NCI-H2196 (cell line): ENCODE data around the gene SLC30A3.
A peak's percentile ranks its signal among the peaks of the same experiment; 100 is the strongest.

Source experiments
- DNase-seq: peaks from one replicate; lab custom pipeline; 2025; ENCODE audit not compliant: unreplicated experiment; lab: John Stamatoyannopoulos, UW

Gene SLC30A3

DNA sequence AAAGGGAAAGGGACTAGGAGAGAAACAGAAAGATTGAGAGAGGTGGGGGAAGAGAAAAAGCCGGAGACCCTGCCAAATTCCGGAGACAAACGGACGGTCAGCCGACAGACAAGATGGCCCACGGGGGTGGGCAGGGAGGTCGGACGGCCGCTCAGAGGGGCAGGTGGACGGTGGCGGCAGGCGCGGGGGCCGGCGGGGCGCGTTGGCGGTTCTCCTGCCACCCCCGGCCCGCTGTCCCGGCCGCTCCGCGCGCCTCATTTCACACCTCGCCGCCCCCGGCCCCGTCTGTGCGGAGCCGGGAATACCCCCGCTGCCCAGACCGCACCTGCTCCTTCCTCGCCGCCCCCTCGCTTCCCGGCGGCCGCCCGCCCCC is 935 bp downstream of the SLC30A3 start:
- DNase-seq = no peak

DNA sequence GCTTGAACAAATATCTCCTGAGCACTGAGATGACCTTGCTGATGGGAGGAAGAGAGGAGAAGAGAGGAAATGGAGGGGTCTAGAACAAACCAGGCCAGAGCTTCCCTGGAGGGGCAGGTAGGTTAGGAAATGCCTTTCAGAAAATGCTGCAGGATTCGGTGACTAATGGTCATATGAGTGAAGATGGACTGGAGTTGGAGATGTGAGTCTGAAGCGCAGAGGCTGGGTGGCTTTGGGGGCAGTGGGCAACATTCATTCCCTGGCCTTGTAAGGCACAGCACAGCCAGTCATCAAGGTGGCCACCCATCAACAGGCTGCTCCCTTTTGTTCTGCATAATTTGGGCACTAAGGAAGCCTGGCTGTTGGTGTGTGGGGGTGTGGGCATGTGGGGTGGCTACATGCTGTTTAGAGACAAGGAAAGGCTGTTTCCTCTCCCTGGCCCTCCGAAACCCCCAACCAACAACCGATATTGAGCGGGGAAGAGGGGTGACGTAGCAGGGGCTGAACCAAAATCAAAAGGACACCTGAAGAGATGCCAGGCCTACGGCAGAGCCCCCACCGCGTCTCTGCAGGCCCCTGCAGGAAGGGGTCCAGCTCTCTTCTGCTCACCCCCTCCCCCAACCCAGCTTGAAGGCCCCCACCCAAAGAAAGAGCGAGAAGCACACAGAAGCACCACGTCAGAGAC is 1.5 kb downstream of the SLC30A3 start:
- DNase-seq = no peak

GRCh38 chr2:27258051-27258450 is 4.8 kb downstream of the SLC30A3 start:
- DNase-seq = no peak

DNA sequence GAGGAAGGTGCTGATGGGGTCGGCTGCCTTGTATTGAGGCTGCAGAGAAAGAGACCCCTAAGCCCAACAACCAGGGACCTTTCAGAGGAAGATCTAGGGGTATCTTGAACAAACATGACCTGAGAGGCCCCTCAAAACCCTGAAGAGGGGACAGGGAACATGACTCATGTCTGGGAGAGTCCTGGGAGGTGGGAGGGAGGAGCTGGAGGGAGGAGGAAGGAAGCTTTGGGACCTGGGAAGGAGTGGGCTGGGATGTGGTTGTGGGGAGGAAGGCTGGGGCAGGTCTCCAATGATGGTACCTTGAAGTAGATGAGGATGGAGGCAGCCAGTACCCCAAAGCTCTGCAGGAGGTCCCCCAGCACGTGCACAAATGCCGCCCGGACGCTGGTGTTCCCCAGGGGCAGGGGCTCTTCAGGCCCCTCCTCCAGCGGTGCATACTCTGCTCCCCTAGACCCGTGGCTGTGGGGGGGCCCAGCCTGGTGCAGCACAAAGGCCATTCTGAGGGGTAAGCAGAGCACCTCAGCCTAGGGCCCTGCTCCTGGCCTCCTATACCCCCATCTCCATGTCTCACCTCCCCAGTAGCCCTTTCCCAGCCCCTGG is 5.9 kb downstream of the SLC30A3 start:
- no peak for DNase-seq

DNA sequence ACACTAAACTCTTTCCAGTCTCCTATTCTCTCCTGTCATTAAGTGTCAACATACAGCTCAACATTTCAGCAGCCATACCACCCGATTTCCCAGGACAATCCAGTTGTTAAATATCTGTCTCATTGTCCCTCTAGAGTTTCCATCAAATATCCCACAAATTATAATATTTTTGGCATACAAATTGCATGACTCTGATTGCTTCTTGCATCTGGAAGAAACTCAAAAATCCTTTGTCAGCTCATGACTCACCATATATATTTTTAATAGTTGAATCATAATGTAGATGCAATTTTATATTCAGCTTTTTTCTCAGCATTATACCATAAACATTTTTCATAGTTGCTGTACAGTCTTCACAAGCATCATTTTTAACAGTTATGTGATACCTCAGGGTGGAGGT is 7.2 kb downstream of the SLC30A3 start:
- DNase-seq = no peak

DNA sequence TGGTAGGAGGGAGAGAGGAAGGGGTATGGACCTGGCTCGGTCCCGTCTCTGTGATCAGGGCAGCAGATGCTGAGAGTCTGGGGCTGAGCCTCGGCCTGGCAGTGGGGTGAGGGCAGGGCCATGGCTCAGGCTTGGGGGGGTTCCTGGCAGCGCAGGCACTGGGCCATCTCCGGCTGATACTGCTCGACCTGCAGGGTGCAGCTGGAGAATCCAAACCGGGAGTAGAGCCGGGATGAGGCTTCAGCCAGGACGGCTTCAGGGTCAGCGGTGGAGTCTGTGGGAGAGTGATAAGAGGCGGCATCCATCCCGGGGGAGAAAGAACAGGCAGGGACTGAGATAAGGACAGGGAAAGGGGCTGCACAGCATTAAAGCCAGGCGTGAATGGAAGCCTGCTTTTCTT is 7.7 kb downstream of the SLC30A3 start:
- no peak for DNase-seq

DNA sequence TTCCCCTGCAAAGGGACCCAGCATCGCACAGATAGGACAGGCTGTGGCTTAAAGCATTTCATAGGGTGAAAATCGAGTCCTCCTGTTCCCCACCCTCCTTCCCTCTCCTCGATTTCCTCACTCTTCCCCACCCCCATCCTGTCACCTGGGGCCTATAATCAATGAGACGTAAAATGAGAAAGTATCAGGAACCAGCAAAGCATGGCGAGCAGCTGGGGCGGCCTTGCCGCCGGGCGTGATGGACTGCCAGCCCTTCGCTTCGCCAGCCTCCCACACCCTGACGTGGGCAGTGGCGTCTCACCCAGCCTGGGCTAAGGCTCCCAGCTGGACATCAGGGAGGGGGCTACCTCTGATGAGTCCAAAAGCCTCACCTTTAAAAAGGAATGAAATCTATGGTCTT is 11.1 kb downstream of the SLC30A3 start:
- no peak for DNase-seq

DNA sequence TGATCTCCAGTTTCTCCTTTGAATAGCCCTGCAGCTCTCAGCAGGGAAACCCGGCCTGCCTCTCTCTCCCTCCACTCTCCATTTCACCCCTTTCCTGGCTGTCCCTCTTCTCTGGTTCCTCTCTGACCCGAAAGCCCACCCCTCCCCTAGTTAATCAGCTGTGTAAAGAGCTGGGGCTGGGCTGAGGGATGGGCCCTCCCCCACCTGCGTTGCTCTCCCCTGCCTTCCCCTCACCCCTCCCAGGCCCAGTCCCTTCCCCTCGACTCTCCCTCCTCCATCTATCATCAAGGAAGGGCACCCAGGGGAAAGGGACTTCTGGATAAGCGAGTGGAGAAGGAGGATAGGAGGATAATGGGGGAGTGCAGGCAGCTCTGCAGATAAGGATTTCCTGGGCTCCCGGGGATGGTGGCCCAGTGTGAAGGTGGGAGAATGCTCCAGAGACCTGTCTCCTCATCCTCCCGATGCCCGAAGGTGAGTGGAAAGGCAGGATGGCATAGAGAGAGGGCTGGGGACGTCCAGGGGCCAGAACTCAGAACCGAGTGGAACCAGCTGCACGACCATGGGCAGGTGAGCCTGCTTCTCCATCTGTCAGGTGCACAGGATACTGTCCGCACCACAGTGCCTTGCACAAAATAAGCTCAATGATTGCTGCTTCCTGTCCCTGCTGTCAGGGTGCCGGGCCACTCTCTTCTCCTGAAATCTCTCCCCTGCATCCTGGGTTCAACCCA is 12.0 kb downstream of the SLC30A3 start:
- no peak for DNase-seq

GRCh38 chr2:27249891-27250651 is 12.8 kb downstream of the SLC30A3 start:
- peak; percentile 23 for DNase-seq

- DNase-seq = no peak
Measured at GRCh38 chr2:27249159-27249890, 13.5 kb downstream of the SLC30A3 start.

- no peak for DNase-seq
Measured at GRCh38 chr2:27247893-27248292, 15.0 kb downstream of the SLC30A3 start.

DNA sequence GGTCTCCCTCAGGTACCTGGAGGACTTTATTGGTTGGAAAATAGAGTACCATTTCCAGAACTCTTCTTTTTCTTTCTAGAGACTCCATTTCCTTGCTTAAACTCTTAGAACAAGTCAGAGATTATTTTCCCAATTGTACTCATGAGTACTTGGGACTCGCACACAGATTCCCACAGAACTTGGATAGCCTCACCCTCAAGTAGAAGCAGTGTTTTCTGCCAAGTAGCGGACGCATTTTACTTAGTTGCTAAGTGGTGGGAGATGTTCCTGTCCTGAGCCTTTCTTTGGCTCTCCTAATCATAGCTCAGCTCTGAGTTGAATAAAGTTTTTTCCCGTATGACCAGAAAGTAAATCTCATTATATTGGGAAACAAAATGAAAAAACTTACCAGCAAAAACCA is 17.2 kb downstream of the SLC30A3 start:
- DNase-seq = no peak

DNA sequence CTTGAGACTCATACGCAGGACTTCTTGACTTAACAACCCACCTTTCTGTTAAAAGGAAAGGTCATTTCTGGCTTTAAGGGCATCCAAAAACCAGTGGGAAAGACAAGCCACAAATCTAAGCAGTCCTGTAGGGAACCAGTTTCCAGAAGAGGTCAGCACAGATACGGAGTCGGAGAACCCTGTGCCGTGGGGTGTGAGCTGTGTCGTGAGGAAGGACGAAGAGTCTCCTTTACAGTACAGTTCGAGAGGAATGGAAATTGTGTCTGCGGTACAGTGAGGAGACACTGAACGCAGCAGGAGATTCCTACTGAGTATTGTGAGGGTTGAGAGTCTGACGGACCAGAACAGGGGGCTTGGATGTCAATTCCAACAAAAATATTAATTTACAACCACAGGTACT is 17.7 kb downstream of the SLC30A3 start:
- no peak for DNase-seq

DNA sequence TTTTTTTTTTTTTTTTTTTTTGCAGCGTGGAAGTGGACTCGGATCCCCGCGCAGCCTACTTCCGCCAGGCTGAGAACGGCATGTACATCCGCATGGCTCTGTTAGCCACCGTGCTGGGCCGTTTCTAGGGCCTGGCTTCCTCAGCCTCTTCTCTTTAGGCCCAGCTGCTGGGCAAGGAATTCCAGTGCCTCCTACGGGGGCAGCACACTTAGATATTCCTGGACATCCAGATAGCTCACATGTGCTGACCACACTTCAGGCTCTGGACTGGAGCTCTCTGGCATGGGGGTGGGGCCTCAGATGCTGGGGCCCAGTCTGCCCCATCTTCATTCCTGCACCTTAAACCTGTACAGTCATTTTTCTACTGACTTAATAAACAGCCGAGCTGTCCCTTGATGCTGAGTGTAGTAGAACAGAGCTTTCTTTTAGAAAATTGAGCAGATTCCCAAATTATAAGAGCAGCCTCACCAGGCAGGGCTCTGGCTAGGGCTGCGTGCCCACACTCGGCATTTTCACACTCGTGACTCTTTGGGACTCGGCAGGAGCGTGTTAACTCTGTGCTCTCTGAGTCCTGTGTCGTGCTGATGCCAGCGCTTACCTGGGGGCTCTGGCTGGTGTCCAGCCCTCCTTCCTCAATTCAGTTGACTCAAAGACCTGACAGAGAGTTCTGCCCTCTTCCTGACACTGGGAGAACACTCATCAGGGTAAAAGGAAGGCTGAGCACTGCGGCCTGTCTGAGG is 19.3 kb downstream of the SLC30A3 start:
- DNase-seq = no peak

DNA sequence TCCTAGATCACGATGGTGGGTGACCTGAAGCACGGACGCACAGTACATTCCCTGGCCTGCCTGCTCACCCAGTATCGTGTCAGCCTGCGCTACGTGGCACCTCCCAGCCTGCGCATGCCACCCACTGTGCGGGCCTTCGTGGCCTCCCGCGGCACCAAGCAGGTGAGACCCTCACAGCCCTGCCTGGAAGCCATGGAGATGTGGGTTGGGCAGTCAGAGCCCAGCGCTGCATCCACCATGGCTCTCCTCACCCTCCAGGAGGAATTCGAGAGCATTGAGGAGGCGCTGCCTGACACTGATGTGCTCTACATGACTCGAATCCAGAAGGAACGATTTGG is 20.3 kb downstream of the SLC30A3 start:
- DNase-seq = no peak

DNA sequence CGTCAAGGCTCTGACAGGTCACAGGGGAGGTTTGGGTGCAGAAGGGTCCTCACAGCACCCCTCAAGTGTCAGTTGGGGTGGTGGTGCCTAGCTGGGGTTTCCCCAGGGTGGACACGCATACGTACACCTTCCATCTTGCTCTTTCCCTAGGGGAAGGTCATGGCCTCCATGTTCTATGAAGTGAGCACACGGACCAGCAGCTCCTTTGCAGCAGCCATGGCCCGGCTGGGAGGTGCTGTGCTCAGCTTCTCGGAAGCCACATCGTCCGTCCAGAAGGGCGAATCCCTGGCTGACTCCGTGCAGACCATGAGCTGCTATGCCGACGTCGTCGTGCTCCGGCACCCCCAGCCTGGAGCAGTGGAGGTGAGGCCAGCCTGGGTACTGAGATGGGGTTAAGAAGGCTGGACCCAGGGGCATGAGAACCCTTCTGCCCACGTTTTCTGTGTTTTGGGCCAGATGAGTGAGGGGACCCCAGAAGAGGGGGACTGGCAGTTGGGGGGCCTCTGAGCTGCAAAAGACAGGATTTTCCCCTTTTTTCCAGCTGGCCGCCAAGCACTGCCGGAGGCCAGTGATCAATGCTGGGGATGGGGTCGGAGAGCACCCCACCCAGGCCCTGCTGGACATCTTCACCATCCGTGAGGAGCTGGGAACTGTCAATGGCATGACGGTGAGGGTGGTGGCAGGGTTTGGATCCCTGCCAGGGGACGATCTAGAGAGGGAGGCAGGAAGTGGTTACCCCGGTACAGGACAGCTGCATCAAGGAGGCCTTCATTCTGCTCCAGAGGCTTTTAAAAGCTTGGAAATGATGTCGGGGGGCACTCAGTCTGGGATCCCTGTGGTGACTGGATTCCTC is 20.9 kb downstream of the SLC30A3 start:
- DNase-seq = no peak

DNA sequence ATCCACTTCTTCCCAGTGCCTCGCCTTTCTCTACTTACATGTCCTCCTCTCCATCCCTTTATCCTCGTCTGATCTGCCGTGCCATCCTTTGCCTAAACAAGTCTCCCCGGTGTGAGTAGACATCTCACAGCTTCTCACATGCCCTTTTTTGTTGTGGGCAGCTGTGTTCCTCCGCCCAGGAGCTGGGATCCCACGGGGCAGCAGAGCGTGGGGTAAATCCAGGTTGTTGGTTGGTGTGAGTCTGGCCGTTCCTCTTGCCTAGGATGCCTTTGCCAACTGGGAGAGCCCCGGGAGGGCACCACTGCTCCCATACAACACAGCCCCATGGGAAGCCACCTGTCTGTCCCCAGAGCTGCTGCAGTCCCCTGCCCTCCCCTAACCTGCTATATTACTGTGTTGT is 22.4 kb downstream of the SLC30A3 start:
- DNase-seq = no peak

DNA sequence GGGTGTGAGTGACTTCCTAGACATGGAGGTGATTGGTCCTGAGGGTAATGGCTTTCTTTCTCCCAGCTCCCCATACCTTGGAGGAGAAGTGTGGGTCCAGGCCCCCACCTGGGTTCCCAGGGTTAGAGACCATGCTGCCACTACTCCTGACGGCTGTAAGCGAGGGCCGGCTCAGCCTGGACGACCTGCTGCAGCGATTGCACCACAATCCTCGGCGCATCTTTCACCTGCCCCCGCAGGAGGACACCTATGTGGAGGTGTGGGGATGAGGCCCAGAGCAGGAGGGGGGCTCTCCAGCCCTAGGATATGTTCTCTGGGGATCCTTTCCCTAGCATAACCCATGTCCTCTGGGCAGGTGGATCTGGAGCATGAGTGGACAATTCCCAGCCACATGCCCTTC is 23.9 kb downstream of the SLC30A3 start:
- DNase-seq = no peak

- no peak for DNase-seq
Measured at GRCh38 chr2:27237341-27237945, 25.4 kb downstream of the SLC30A3 start.
